ENCODE data around the gene CREB3L2.

CREB3L2 gene

GRCh38 chr7:137873979-137874777 is 127.7 kb downstream of the CREB3L2 start:
- Mint-ChIP-seq H3K4me1 (ENCODE audit: low read depth) (peaks cover 6% of the 10 kb centered on the region), H3K36me3 (peaks cover 19% of the 10 kb centered on the region), H3K27ac (peak overlapping the region; percentile 4), H3K9me3 (ENCODE audit: low read depth) (no peaks in the 10 kb centered on the region), H3K4me3 (no peak overlapping the region), H3K27me3 (no peaks in the 10 kb centered on the region)

DNA sequence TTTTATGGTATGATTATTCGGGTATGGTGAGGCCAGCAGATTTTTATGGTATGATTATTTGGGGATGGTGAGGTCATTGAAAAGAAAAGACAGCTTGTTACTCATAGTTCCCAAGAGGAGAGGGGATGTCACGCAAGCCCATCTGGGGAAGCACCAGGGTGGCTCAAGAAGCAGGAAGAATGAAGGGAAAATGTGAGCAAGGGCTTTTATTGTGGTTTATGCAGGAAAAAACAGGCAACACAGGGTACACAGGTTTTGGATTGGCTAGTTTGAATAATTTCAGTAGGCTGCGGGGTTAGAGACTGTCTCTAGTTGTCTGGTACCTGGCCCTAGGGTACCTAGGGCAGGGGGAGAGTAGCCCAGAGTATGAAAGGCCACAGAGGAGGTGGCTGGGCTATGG is 128.4 kb downstream of the CREB3L2 start:
- Mint-ChIP-seq H3K27ac (peak overlapping the region; percentile 4), H3K36me3 (peaks cover 18% of the 10 kb centered on the region), H3K9me3 (ENCODE audit: low read depth) (no peaks in the 10 kb centered on the region), H3K4me3 (no peak overlapping the region), H3K27me3 (no peaks in the 10 kb centered on the region), H3K4me1 (ENCODE audit: low read depth) (peaks cover 6% of the 10 kb centered on the region)

DNA sequence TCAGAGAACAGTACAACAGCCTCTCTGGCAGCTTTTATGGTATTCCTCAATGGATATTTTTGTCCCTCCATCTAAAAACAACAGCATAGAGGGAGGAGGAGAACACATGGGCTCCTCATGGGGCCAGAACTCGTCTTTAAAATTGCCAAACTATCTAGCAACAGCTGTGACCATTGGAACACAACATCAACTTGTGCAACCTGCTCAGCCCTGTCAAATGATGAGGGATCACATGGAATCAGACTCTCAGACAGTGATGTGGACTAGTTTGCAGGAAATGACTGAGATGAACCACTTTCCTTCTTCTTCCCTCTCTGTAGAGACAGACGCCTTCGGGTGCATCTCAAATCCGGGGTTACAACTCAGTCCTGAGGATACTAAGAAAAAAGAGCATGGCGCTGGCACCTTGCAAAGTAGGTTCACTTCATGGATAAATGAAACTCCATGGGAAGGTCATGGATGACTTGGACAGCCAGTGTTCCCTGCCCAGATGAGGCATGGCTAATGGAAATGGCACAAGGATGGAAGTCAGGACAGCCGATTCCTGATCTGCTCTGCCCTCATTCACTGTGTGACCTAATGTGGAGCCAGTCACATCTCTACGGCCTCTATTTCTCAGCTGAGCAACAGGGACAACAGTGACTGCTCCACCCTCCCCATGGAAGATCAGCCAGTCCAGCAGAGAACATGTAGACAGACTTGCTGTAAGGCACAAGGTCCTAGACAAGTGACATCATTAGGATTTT is 130.5 kb downstream of the CREB3L2 start:
- Mint-ChIP-seq H3K27ac (no peak overlapping the region), H3K36me3 (peaks cover 34% of the 10 kb centered on the region), H3K4me3 (no peak overlapping the region)

GRCh38 chr7:137870684-137871083 is 131.2 kb downstream of the CREB3L2 start:
- Mint-ChIP-seq H3K4me1 (ENCODE audit: low read depth) (peaks cover 6% of the 10 kb centered on the region), H3K27ac (no peak overlapping the region), H3K36me3 (peaks cover 38% of the 10 kb centered on the region), H3K27me3 (no peaks in the 10 kb centered on the region), H3K4me3 (no peak overlapping the region), H3K9me3 (ENCODE audit: low read depth) (no peaks in the 10 kb centered on the region)

More for the DNA sequence above, 130.5 kb downstream of the CREB3L2 start:
- Mint-ChIP-seq H3K4me1 (ENCODE audit: low read depth) (peaks cover 6% of the 10 kb centered on the region), H3K9me3 (ENCODE audit: low read depth) (no peaks in the 10 kb centered on the region), H3K27me3 (no peaks in the 10 kb centered on the region)

GRCh38 chr7:137870078-137870477 is 131.8 kb downstream of the CREB3L2 start:
- H3K27ac Mint-ChIP-seq, result no peak overlapping the region
- peaks cover 6% of the 10 kb centered on the region for H3K4me1 Mint-ChIP-seq (ENCODE audit: low read depth)
- no peaks in the 10 kb centered on the region for H3K27me3 Mint-ChIP-seq
- no peak overlapping the region for H3K4me3 Mint-ChIP-seq
- peaks cover 42% of the 10 kb centered on the region for H3K36me3 Mint-ChIP-seq
- no peaks in the 10 kb centered on the region for H3K9me3 Mint-ChIP-seq (ENCODE audit: low read depth)

DNA sequence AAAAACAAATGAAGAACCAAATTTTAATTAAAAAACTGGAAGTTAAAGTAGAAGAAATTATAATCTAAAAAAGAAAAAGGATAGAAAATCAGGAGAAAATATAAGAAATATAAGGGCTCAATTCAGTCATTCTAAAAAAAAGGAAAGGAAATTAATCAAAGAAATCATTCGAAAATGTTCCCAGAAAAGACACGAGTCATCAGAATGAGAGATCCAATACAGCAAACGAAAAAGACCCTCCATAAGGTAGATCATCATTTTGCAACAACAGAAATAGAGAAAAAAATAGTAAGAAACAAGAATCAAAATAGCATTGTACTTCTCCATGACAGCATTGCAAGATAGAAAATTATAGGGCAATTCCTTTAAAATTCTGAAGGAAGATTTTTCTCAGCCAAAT is 132.6 kb downstream of the CREB3L2 start:
- Mint-ChIP-seq H3K9me3 (ENCODE audit: low read depth) (no peaks in the 10 kb centered on the region), H3K27me3 (no peaks in the 10 kb centered on the region), H3K4me1 (ENCODE audit: low read depth) (peaks cover 6% of the 10 kb centered on the region), H3K36me3 (peaks cover 38% of the 10 kb centered on the region), H3K27ac (no peak overlapping the region), H3K4me3 (no peak overlapping the region)

DNA sequence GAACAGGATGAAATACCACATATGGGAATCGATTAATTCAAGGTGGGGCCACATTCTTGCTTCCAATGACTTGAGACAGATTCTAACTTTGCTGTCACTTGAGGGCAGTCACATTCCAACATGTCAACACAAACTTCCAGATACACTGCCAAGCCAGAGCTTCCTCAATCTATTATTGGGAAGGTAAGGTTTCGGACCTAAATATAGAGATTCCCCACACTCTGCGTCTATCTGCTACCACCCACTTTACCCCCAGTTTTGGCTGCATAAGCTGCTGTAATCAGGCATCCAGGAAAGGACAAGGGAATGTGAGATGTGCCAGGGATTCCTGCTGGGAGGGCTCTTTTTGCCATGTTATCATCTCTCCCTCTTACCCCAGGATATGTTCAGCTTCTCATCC is 134.6 kb downstream of the CREB3L2 start:
- Mint-ChIP-seq H3K27ac (no peak overlapping the region), H3K36me3 (peaks cover 44% of the 10 kb centered on the region), H3K4me3 (no peak overlapping the region), H3K4me1 (ENCODE audit: low read depth) (no peaks in the 10 kb centered on the region), H3K9me3 (ENCODE audit: low read depth) (no peaks in the 10 kb centered on the region), H3K27me3 (no peaks in the 10 kb centered on the region)

DNA sequence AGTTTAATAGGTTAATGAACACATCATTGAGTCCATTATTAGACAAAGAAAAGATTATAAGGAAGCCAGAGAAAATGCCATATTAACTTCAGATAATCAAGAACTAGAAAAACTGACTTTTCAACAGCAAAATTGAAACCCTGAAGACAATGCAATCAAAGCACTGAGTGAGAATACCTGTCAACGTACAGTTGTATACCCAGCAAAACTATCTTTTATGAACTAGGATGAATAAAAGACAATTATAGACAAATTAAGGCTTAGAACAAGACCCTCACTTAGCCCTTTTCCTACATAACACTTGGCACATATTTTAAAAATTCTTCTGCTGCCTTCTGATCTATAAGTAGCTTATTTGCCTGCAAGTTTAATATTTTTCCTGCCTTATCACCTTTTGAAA is 136.1 kb downstream of the CREB3L2 start:
- Mint-ChIP-seq H3K9me3 (ENCODE audit: low read depth) (no peaks in the 10 kb centered on the region), H3K36me3 (peaks cover 44% of the 10 kb centered on the region), H3K27me3 (no peaks in the 10 kb centered on the region), H3K4me3 (no peak overlapping the region), H3K4me1 (ENCODE audit: low read depth) (no peaks in the 10 kb centered on the region), H3K27ac (no peak overlapping the region)

DNA sequence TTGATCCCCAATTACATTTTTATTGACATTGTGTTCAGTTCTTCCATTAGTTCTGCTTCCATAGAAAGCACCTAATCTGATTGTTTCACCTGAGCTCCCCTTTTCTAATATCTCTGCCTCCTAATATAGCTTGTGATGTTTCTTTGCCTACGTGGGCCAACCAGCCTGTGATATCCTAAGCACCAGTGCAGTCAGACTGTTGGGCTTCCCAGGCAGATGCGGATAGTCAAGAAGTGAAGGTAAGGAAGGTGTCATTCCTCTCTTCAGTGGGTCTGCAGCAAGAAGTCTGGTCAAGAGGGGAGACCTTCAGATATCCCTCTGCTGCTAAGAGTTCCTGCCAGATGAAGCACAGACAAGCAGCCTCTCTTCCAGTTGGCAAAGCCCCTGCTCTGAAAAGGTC is 138.9 kb downstream of the CREB3L2 start:
- no peaks in the 10 kb centered on the region for H3K4me1 Mint-ChIP-seq (ENCODE audit: low read depth)
- H3K27ac Mint-ChIP-seq, result no peak overlapping the region
- H3K4me3 Mint-ChIP-seq, result no peak overlapping the region
- no peaks in the 10 kb centered on the region for H3K9me3 Mint-ChIP-seq (ENCODE audit: low read depth)
- H3K27me3 Mint-ChIP-seq, result no peaks in the 10 kb centered on the region
- H3K36me3 Mint-ChIP-seq, result peaks cover 31% of the 10 kb centered on the region

- Mint-ChIP-seq H3K9me3 (ENCODE audit: low read depth) (no peaks in the 10 kb centered on the region), H3K27ac (no peak overlapping the region), H3K4me1 (ENCODE audit: low read depth) (no peaks in the 10 kb centered on the region), H3K4me3 (no peak overlapping the region), H3K27me3 (no peaks in the 10 kb centered on the region), H3K36me3 (peaks cover 26% of the 10 kb centered on the region)
These were observed 139.5 kb downstream of the CREB3L2 start for GRCh38 chr7:137862358-137862757.

DNA sequence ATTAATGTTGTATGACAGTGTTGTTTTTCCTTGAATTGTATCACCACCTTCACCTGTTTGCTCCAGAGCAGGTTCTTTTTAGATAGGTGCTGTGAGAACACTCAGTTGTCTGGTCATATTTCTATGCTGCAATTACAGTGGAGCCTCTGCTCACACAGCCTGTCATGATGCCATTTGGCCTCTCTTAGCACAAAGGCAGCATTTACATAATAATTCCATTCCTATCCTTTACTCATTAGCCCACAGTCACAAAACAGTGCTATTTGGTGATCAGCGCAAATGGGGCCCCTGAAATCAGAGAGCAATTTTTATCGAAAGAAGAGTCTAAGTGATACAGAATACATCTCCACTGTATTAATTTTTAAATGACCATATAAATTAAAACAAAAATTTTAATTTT is 141.3 kb downstream of the CREB3L2 start:
- Mint-ChIP-seq H3K9me3 (ENCODE audit: low read depth) (no peaks in the 10 kb centered on the region), H3K36me3 (peaks cover 18% of the 10 kb centered on the region), H3K27ac (no peak overlapping the region), H3K4me1 (ENCODE audit: low read depth) (no peaks in the 10 kb centered on the region), H3K4me3 (no peak overlapping the region), H3K27me3 (no peaks in the 10 kb centered on the region)

- no peaks in the 10 kb centered on the region for H3K9me3 Mint-ChIP-seq (ENCODE audit: low read depth)
- H3K4me1 Mint-ChIP-seq (ENCODE audit: low read depth), result no peaks in the 10 kb centered on the region
- peaks cover 11% of the 10 kb centered on the region for H3K27me3 Mint-ChIP-seq
- peaks cover 9% of the 10 kb centered on the region for H3K36me3 Mint-ChIP-seq
- no peak overlapping the region for H3K27ac Mint-ChIP-seq
- no peak overlapping the region for H3K4me3 Mint-ChIP-seq
These were observed 148.8 kb downstream of the CREB3L2 start for GRCh38 chr7:137853053-137853452.

DNA sequence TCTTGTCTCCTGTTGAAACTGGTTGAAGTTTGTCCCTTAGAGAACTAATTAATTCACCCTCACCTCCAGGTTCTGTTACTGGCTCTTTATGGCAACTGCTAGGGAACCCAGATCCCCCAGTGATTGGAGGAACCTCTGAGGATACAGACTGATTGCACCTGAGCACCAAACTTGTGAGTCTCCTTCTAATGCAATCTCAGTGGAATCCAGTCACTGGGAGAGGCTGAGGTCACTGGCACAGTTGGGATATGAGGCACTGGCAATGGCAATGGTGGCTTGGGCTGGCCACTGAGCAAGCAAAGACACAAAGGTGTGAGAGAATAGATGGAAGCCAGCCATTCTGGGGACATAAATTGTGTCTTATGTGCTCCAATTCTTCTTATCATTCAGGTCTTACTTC is 149.8 kb downstream of the CREB3L2 start:
- Mint-ChIP-seq H3K9me3 (ENCODE audit: low read depth) (no peaks in the 10 kb centered on the region), H3K4me1 (ENCODE audit: low read depth) (peaks cover 2% of the 10 kb centered on the region), H3K27me3 (peaks cover 13% of the 10 kb centered on the region), H3K36me3 (peaks cover 9% of the 10 kb centered on the region), H3K4me3 (no peak overlapping the region), H3K27ac (no peak overlapping the region)

DNA sequence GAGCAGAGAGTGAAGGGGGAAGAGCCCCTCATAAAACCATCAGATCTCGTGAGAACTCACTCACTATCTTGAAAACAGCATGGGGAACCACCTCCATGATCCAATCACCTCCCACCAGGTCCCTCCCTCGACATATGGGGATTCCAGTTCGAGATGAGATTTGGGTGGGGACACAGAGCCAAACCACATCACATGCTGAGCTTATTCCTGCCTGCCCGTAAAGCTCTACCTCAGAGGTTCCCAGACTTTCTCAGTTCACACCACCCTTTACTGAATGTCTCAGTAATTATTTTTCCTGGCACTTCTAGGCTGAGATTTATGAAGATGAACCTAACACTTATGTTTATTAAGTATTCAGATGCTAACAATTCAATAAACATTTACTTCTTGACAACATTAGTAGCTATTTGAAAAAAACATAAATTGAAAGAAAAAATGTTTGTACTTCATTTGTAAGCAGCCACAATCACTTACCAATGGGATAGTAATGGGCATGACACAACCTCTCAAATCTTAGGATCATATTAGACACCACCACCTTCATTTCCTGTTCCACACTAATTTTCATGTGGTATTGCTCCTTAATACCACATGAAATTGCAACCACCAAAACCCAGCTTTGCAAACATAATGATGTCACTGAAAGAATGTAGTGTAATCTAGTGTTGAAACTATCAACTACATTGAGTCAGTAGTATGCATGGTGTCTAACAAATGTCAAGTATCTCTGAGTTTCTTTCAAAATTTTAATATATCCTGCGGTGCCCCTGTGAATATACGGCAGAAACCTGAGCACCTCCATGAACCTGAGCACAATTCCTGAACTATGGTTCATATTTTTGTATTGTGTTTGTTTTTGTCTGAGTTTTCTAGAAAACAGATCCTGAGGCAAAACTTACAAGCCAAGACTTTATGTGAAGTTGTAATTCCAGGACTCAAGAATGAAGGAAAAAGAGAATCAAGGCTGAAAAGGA is 150.6 kb downstream of the CREB3L2 start:
- Mint-ChIP-seq H3K9me3 (ENCODE audit: low read depth) (no peaks in the 10 kb centered on the region), H3K4me1 (ENCODE audit: low read depth) (peaks cover 2% of the 10 kb centered on the region), H3K27me3 (peaks cover 13% of the 10 kb centered on the region), H3K4me3 (no peak overlapping the region), H3K36me3 (peaks cover 7% of the 10 kb centered on the region), H3K27ac (no peak overlapping the region)

DNA sequence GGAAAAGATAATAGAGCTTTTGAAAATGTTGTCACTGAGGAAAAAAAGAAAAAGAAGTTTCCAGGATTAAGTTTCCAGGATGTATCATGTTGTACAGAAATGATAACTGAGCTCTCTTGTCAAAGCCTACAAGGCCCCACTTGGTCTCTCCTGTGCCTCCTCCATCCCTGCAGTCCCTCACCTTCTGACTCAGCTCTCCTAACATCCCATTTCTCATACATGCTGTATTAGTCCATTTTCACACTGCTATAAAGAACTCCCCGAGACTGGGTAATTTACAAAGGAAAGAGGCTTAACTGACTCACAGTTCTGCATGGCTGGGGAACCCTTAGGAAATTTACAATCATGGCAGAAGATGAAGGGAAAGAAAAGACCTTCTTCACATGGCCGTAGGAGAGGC is 151.3 kb downstream of the CREB3L2 start:
- H3K36me3 Mint-ChIP-seq, result peaks cover 4% of the 10 kb centered on the region

More for the DNA sequence above, 151.3 kb downstream of the CREB3L2 start:
- Mint-ChIP-seq H3K9me3 (ENCODE audit: low read depth) (no peaks in the 10 kb centered on the region), H3K27ac (no peak overlapping the region), H3K4me3 (no peak overlapping the region), H3K27me3 (peaks cover 16% of the 10 kb centered on the region), H3K4me1 (ENCODE audit: low read depth) (peaks cover 4% of the 10 kb centered on the region)
